ENCODE results near the gene STAC. TPM values are rescaled to one million over a fixed set of nuclear protein-coding genes. Genes with fewer than 3 reads are reported as not detected.

STAC gene
- total and polyA plus RNA-seq, 4 donors: 0.21 to 0.56 (median 0.39) TPM

GRCh38 chr3:36482256-36482655, 102.0 kb downstream of the STAC start:
- no peak for DNase-seq (ENCODE audit: low spot score)
- H3K4me3 ChIP-seq (ENCODE audit: low read depth in 1 of 3, low read length in 3 of 3): no peak overlapping the region

GRCh38 chr3:36482880-36483279, 102.6 kb downstream of the STAC start:
- Histone ChIP-seq H3K9ac (ENCODE audit: low read depth in 1 of 2, low read length in 2 of 2) (no peak overlapping the region), H3K27me3 (ENCODE audit: control insufficient read depth in 4 of 4, insufficient read depth in 4 of 4, low read length in 3 of 4) (no peaks in the 10 kb centered on the region), H3K4me3 (ENCODE audit: low read depth in 1 of 3, low read length in 3 of 3) (no peak overlapping the region), H3K27ac (ENCODE audit: low read depth in 1 of 2, low read length in 2 of 2) (no peak overlapping the region), H3K4me1 (ENCODE audit: control insufficient read depth in 4 of 4, insufficient read depth in 4 of 4, low read length in 3 of 4) (no peaks in the 10 kb centered on the region), H3K36me3 (ENCODE audit: control insufficient read depth in 4 of 4, insufficient read depth in 3 of 4, low read depth in 1 of 4, low read length in 3 of 4) (no peaks in the 10 kb centered on the region), H3K9me3 (ENCODE audit: control insufficient read depth in 4 of 4, low read length in 3 of 4) (peaks cover 0 to 5% (median 2%) of the 10 kb centered on the region in 4 donors)
- WGBS: 92% methylated on average over 3 of the region's 3 CpGs
- no peak for DNase-seq (ENCODE audit: low spot score)
- TF ChIP-seq RAD21 (IDR thresholded peaks at IDR 0.05) (no peak), ZBTB33 (IDR thresholded peaks at IDR 0.05) (no peak), GABPA (IDR thresholded peaks at IDR 0.05 in 1 of 2, conservative IDR thresholded peaks at IDR 0.05 in 1 of 2) (no peak)

More at GRCh38 chr3:36482256-36482655, 102.0 kb downstream of the STAC start:
- H3K4me1 ChIP-seq (ENCODE audit: control insufficient read depth in 4 of 4, insufficient read depth in 4 of 4, low read length in 3 of 4): no peaks in the 10 kb centered on the region
- no peaks in the 10 kb centered on the region for H3K36me3 ChIP-seq (ENCODE audit: control insufficient read depth in 4 of 4, insufficient read depth in 3 of 4, low read depth in 1 of 4, low read length in 3 of 4)
- H3K9me3 ChIP-seq (ENCODE audit: control insufficient read depth in 4 of 4, low read length in 3 of 4): peaks cover 0 to 5% (median 2%) of the 10 kb centered on the region in 4 donors
- no peak overlapping the region for H3K27ac ChIP-seq (ENCODE audit: low read depth in 1 of 2, low read length in 2 of 2)
- 82% methylated on average over 4 of the region's 4 CpGs for WGBS
- H3K9ac ChIP-seq (ENCODE audit: low read depth in 1 of 2, low read length in 2 of 2): no peak overlapping the region
- no peaks in the 10 kb centered on the region for H3K27me3 ChIP-seq (ENCODE audit: control insufficient read depth in 4 of 4, insufficient read depth in 4 of 4, low read length in 3 of 4)
- TF ChIP-seq FOXA1 (IDR thresholded peaks at IDR 0.05): no peak
- no peak for TF ChIP-seq TAF1 (conservative IDR thresholded peaks at IDR 0.05)
- no peak for TF ChIP-seq EGR1 (IDR thresholded peaks at IDR 0.05; ENCODE audit: low read depth in 2 of 2)
- no peak for TF ChIP-seq JUND (IDR thresholded peaks at IDR 0.05)
- no peak for TF ChIP-seq YY1 (IDR thresholded peaks at IDR 0.05)
- no peak for TF ChIP-seq REST (IDR thresholded peaks at IDR 0.05)
- TF ChIP-seq SP1 (IDR thresholded peaks at IDR 0.05): no peak
- TF ChIP-seq RXRA (IDR thresholded peaks at IDR 0.05): no peak

GRCh38 chr3:36483709-36484108, 103.4 kb downstream of the STAC start:
- H3K4me1 ChIP-seq (ENCODE audit: control insufficient read depth in 4 of 4, insufficient read depth in 4 of 4, low read length in 3 of 4): no peaks in the 10 kb centered on the region
- H3K27ac ChIP-seq (ENCODE audit: low read depth in 1 of 2, low read length in 2 of 2): no peak overlapping the region
- H3K36me3 ChIP-seq (ENCODE audit: control insufficient read depth in 4 of 4, insufficient read depth in 3 of 4, low read depth in 1 of 4, low read length in 3 of 4): no peaks in the 10 kb centered on the region
- H3K4me3 ChIP-seq (ENCODE audit: low read depth in 1 of 3, low read length in 3 of 3): no peak overlapping the region
- peaks cover 0 to 3% (median 2%) of the 10 kb centered on the region in 4 donors for H3K9me3 ChIP-seq (ENCODE audit: control insufficient read depth in 4 of 4, low read length in 3 of 4)
- 87% methylated on average over 5 of the region's 5 CpGs for WGBS
- H3K9ac ChIP-seq (ENCODE audit: low read depth in 1 of 2, low read length in 2 of 2): no peak overlapping the region
- DNase-seq (ENCODE audit: low spot score): no peak
- no peaks in the 10 kb centered on the region for H3K27me3 ChIP-seq (ENCODE audit: control insufficient read depth in 4 of 4, insufficient read depth in 4 of 4, low read length in 3 of 4)
- no peak for TF ChIP-seq MAX (IDR thresholded peaks at IDR 0.05)
- TF ChIP-seq GABPA (IDR thresholded peaks at IDR 0.05 in 1 of 2, conservative IDR thresholded peaks at IDR 0.05 in 1 of 2): no peak
- no peak for TF ChIP-seq REST (IDR thresholded peaks at IDR 0.05)
- no peak for TF ChIP-seq HNF4G (IDR thresholded peaks at IDR 0.05)
- no peak for TF ChIP-seq HNF4A (conservative IDR thresholded peaks at IDR 0.05)
- no peak for TF ChIP-seq TAF1 (conservative IDR thresholded peaks at IDR 0.05)
- no peak for TF ChIP-seq CTCF (IDR thresholded peaks at IDR 0.05; ENCODE audit: low read depth, low read length, missing input control)
- TF ChIP-seq SP1 (IDR thresholded peaks at IDR 0.05): no peak
- TF ChIP-seq FOXA1 (IDR thresholded peaks at IDR 0.05): no peak
- no peak for TF ChIP-seq RAD21 (IDR thresholded peaks at IDR 0.05)
- no peak for TF ChIP-seq YY1 (IDR thresholded peaks at IDR 0.05)
